ENCODE results near the gene AHRR.

DNA sequence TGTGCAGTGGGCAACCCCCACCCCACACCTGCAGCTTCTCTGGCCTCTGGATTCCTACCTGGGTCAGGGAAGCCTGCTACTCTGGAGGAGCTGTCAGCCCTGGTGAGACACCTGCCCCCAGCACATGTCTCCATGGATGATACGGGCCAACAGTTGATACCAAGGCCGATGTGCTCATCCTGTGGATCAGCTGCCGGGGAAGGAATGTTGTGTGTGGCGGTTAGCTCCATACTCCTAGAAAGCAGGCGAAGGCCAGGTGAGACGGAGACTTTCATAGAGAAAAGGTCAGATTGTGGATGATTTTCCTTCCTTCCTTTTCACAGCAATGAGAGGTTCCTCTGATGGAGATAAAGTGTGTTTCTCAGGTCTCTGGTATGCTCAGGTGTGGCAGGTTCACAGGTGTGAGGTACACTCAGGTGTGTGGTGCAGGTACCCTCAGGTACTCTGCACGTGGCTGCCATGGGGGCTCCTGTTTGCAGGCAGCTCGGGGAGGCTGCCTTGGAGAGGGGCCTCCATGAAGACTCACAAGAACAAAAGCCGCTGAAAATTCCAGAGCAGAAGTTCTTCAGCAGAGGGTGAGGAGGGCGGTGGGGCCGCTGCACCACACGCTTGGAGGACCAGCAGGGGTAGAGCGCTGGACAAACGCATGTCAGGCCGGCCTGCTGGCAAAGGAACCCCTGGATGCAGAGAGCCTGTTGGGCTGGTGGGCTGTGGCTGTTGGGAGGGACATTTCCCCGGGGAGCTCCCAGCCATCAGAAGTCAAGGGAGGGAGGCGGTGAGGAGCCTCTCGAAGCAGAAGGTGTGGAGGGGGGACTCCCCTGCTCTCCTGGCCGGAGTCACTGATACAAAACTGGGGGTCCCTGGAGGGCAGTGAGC, 5.1 kb upstream of the AHRR start:
- no peak for TF ChIP-seq POLR2AphosphoS5 (IDR thresholded peaks at IDR 0.05; ENCODE audit: low read depth)
- TF ChIP-seq, protein P1, sequence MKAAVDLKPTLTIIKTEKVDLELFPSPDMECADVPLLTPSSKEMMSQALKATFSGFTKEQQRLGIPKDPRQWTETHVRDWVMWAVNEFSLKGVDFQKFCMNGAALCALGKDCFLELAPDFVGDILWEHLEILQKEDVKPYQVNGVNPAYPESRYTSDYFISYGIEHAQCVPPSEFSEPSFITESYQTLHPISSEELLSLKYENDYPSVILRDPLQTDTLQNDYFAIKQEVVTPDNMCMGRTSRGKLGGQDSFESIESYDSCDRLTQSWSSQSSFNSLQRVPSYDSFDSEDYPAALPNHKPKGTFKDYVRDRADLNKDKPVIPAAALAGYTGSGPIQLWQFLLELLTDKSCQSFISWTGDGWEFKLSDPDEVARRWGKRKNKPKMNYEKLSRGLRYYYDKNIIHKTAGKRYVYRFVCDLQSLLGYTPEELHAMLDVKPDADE (IDR thresholded peaks at IDR 0.05), result no peak
- TF ChIP-seq, protein P2, sequence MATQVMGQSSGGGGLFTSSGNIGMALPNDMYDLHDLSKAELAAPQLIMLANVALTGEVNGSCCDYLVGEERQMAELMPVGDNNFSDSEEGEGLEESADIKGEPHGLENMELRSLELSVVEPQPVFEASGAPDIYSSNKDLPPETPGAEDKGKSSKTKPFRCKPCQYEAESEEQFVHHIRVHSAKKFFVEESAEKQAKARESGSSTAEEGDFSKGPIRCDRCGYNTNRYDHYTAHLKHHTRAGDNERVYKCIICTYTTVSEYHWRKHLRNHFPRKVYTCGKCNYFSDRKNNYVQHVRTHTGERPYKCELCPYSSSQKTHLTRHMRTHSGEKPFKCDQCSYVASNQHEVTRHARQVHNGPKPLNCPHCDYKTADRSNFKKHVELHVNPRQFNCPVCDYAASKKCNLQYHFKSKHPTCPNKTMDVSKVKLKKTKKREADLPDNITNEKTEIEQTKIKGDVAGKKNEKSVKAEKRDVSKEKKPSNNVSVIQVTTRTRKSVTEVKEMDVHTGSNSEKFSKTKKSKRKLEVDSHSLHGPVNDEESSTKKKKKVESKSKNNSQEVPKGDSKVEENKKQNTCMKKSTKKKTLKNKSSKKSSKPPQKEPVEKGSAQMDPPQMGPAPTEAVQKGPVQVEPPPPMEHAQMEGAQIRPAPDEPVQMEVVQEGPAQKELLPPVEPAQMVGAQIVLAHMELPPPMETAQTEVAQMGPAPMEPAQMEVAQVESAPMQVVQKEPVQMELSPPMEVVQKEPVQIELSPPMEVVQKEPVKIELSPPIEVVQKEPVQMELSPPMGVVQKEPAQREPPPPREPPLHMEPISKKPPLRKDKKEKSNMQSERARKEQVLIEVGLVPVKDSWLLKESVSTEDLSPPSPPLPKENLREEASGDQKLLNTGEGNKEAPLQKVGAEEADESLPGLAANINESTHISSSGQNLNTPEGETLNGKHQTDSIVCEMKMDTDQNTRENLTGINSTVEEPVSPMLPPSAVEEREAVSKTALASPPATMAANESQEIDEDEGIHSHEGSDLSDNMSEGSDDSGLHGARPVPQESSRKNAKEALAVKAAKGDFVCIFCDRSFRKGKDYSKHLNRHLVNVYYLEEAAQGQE (IDR thresholded peaks at IDR 0.05; ENCODE audit: unreplicated experiment), result no peak
- TF ChIP-seq, protein P3, sequence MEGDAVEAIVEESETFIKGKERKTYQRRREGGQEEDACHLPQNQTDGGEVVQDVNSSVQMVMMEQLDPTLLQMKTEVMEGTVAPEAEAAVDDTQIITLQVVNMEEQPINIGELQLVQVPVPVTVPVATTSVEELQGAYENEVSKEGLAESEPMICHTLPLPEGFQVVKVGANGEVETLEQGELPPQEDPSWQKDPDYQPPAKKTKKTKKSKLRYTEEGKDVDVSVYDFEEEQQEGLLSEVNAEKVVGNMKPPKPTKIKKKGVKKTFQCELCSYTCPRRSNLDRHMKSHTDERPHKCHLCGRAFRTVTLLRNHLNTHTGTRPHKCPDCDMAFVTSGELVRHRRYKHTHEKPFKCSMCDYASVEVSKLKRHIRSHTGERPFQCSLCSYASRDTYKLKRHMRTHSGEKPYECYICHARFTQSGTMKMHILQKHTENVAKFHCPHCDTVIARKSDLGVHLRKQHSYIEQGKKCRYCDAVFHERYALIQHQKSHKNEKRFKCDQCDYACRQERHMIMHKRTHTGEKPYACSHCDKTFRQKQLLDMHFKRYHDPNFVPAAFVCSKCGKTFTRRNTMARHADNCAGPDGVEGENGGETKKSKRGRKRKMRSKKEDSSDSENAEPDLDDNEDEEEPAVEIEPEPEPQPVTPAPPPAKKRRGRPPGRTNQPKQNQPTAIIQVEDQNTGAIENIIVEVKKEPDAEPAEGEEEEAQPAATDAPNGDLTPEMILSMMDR (conservative IDR thresholded peaks at IDR 0.05; ENCODE audit: low read depth in 2 of 2), result no peak
- no peak for TF ChIP-seq EZH2phosphoT487 (IDR thresholded peaks at IDR 0.05; ENCODE audit: unreplicated experiment)
- TF ChIP-seq STAT1 (IDR thresholded peaks at IDR 0.05; ENCODE audit: unreplicated experiment), result no peak
